ENCODE results near the gene ZNF644. TPM values are rescaled to one million over a fixed set of nuclear protein-coding genes. Genes with fewer than 3 reads are reported as not detected.

ZNF644 gene
- total RNA-seq, 4 donors from 2014 or later: 30.5 to 61.7 (median 34.6) TPM

DNA sequence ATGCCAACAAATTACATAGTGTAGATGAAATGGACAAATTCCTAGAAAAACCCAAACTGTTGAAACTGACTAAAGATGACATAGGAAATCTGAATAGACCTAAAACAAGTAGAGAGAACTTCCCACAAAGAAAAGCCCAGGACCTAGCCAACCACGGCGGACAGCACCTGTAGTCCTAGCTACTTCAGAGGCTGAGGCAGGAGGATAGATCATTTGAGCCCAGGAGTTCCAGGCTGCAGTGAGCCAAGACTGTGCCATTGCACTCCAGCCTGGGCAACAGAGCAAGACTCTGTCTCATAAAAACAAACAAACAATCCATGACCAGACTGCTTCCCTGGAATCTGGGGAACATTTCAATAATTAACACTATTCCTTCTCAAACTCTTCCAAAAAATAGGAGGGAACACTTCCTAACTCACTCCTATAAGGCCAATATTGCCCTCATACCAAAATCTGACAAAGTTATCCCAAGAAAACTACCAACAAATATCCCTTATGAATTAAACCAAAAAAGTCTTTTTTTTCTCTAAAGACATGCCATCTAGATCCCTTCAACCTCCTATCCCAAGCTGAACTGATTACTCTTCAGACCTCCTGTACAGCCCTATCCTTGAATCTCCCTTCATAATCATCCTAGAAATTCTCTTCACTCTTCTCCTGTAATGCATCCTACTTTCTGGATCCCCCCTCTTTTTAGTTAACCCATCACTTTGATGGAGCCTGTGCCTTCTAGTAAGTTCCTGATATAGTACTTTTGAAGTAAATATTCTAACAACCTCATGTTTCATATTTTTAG is 15.5 kb downstream of the ZNF644 start:
- no peaks in the 10 kb centered on the region for H3K36me3 ChIP-seq
- H3K4me3 ChIP-seq: no peak overlapping the region
- H3K9me3 ChIP-seq: no peaks in the 10 kb centered on the region
- DNase-seq (no peak), ATAC-seq (no peak)
- no peak for TF ChIP-seq POLR2A (IDR thresholded peaks at IDR 0.05)
- TF ChIP-seq, protein P1, sequence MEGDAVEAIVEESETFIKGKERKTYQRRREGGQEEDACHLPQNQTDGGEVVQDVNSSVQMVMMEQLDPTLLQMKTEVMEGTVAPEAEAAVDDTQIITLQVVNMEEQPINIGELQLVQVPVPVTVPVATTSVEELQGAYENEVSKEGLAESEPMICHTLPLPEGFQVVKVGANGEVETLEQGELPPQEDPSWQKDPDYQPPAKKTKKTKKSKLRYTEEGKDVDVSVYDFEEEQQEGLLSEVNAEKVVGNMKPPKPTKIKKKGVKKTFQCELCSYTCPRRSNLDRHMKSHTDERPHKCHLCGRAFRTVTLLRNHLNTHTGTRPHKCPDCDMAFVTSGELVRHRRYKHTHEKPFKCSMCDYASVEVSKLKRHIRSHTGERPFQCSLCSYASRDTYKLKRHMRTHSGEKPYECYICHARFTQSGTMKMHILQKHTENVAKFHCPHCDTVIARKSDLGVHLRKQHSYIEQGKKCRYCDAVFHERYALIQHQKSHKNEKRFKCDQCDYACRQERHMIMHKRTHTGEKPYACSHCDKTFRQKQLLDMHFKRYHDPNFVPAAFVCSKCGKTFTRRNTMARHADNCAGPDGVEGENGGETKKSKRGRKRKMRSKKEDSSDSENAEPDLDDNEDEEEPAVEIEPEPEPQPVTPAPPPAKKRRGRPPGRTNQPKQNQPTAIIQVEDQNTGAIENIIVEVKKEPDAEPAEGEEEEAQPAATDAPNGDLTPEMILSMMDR (IDR thresholded peaks at IDR 0.05 in 4 of 5, conservative IDR thresholded peaks at IDR 0.05 in 1 of 5): no peak
- in situ Hi-C loops (cut with MboI; ENCODE audit: low sequenced_read_pairs in 4 of 4) (no loop called here), intact Hi-C loops (cut with DNase I; ENCODE audit: low total_unique reads) (no loop called here)
- H3K27ac ChIP-seq: no peak overlapping the region
- peaks cover 5 to 29% of the 10 kb centered on the region in 2 donors for H3K4me1 ChIP-seq
- no peaks in the 10 kb centered on the region for H3K27me3 ChIP-seq

DNA sequence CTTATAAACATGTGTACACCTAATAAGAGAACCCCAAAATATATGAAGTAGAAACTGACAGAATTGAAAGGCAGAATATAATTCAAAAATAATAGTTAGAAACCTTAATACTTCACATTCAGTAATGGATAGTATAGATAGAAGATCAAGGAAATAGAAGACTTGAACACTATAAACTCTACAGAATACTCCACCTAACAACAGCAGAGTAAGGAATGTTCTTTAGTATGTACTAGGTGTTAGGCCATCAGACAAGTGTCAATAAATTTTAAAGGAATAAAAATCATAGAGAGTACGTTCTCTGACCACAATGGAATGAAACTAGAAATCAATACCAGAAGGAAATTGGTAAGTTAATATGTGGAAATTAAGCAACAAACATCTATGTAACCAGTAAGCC is 16.6 kb downstream of the ZNF644 start:
- no peaks in the 10 kb centered on the region for H3K27me3 ChIP-seq
- intact Hi-C loops (cut with DNase I; ENCODE audit: low total_unique reads): no loop called here
- ATAC-seq: no peak
- DNase-seq: no peak
- H3K4me3 ChIP-seq: no peak overlapping the region
- no peak for TF ChIP-seq POLR2A (IDR thresholded peaks at IDR 0.05)
- TF ChIP-seq, protein P1 (IDR thresholded peaks at IDR 0.05 in 4 of 5, conservative IDR thresholded peaks at IDR 0.05 in 1 of 5): no peak
- no peaks in the 10 kb centered on the region for H3K9me3 ChIP-seq
- H3K4me1 ChIP-seq: peaks cover 0 to 31% of the 10 kb centered on the region in 2 donors
- in situ Hi-C loops (cut with MboI; ENCODE audit: low sequenced_read_pairs in 4 of 4): no loop called here
- H3K27ac ChIP-seq: no peak overlapping the region
- no peaks in the 10 kb centered on the region for H3K36me3 ChIP-seq

DNA sequence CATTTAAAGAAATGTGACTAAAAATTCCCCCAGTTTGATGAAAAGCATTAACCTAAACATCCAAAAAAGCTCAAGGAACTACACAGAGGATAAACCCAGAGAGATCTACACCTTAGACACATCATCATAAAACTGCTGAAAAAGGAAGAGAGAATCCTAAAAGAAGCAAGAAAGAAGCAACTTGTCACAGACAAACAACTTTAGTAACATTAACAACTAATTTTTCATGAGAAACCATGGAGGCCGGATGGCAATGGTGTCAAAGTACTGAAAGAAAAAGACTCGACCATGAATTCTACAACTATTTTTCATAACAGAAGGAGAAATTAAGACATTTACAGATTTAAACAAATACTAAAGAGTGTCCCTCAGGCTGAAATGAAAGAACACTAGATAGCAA is 17.7 kb downstream of the ZNF644 start:
- Histone ChIP-seq H3K4me3 (no peak overlapping the region), H3K27me3 (no peaks in the 10 kb centered on the region), H3K4me1 (peaks cover 0 to 20% of the 10 kb centered on the region in 2 donors), H3K27ac (no peak overlapping the region), H3K36me3 (no peaks in the 10 kb centered on the region), H3K9me3 (no peaks in the 10 kb centered on the region)
- no peak for DNase-seq
- TF ChIP-seq, protein P1 (IDR thresholded peaks at IDR 0.05 in 4 of 5, conservative IDR thresholded peaks at IDR 0.05 in 1 of 5): no peak
- no peak for TF ChIP-seq POLR2A (IDR thresholded peaks at IDR 0.05)
- in situ Hi-C loops (cut with MboI; ENCODE audit: low sequenced_read_pairs in 4 of 4) (no loop called here), intact Hi-C loops (cut with DNase I; ENCODE audit: low total_unique reads) (no loop called here)
- ATAC-seq: no peak

DNA sequence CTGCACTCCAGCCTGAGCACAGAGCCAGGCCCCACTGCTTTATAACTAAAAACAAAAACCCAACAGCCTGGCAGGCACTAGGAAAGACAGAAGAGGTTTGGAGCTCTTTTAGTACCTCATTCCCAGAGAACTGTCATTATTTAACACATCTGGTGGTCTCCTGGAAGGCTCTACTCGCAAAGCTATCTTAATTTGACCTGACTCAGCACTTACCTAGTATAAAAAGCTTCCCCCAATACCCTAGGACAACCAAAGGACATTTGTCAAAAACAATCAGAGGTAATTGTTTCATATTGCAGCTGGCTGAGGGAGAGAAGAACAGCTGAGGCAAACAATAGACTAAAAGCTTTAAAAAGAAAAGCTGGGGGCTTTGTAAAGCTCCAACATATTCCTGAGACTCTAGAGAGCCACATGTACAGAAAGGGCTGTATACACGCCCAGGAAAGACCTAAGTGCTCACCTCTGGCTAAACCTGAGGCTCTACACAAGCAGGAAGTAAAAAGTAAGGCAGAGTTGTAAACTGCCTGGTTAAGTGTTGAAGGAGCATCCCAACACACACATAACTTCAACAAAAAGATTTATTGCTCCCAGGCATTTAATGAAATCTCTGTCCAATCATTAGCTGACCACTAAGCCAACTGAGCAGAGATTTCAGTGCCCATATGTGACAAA is 25.0 kb downstream of the ZNF644 start:
- Histone ChIP-seq H3K4me1 (peaks cover 23 to 33% of the 10 kb centered on the region in 2 donors), H3K27ac (no peak overlapping the region), H3K36me3 (no peaks in the 10 kb centered on the region), H3K27me3 (no peaks in the 10 kb centered on the region), H3K9me3 (no peaks in the 10 kb centered on the region), H3K4me3 (no peak overlapping the region)
- intact Hi-C loops (cut with DNase I; ENCODE audit: low total_unique reads) (no loop called here), in situ Hi-C loops (cut with MboI; ENCODE audit: low sequenced_read_pairs in 4 of 4) (no loop called here)
- no peak for TF ChIP-seq POLR2A (IDR thresholded peaks at IDR 0.05)
- TF ChIP-seq, protein P1 (IDR thresholded peaks at IDR 0.05 in 4 of 5, conservative IDR thresholded peaks at IDR 0.05 in 1 of 5): no peak
- DNase-seq: no peak
- no peak for ATAC-seq

All from gastrocnemius medialis (tissue), 4 donors.